GM19043 (cell line): Measurements from ENCODE around the gene OR6C70.
"Not testable (repeated sequence)": the region's sequence is repeated elsewhere in the genome, so short reads cannot be mapped to it uniquely, and the experiment has no call there.

Experiments used
- ATAC-seq: cut with Tn5 transposase; IDR thresholded peaks from one replicate; pipeline ENCODE4 v1.9.1; 2021; ENCODE audit warnings: low read depth; ENCODE audit not compliant: unreplicated experiment

The OR6C70 gene

DNA sequence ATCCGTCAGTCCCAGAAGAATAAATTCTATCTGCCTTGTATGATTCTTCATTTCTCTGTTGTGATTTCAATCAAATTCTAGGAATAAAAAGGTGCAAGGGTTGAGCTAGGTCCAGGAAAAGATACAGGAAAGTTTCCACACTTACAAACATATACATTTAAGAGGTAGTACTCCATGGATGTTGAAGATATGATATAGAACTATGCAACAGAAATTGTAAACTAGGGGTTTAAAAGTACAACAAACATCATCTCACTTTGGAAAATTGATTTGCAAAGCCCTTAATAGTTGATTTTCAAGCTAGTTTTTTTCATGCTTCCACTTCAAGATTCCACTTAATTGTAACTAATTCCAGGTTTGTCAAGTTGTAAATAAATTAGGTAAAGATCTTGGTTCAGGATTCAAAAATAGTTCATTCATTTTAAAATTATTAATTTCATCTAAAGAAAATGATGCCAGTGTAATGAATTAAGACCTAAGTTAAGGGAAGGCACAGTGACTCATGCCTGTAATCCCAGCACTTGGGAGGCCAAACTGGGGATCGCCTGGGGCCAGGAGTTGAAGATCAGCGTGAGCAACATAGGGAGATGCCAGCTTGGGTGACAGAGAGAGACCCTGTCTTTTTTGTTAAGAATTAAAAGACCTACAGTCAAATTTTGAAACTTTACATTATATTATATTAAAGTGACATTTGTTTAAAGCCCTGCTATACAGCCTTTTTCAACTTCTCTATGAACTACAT, at the start of gene OR6C70:
TSS of gene OR6C70 (minus strand) at position 51 of the 742 bp plus-strand sequence. CDS start at position 51, 0 bp downstream.
- ATAC-seq: no peak

- no peak for ATAC-seq
Measured at GRCh38 chr12:55516391-55516790, 46.5 kb upstream of the OR6C70 start.

DNA sequence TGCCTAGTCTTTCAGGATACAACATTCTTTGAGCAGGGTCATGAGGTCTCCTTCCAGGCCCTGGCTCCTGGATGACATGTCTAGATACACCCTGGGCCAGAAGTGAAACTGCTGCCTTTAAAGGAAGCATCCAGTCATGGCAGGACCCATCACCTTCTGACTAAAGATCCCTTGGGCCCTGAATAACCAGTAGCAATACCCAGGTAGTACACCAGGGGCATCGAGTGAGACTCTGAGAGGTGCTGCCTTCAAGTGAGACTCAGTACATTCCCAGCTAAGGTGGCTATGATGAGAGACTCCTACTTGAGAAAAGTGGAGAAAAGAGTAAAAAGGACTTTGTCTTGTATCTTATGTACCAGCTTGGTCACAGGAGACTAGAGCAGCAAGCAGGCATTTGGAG, 45.8 kb upstream of the OR6C70 start:
- ATAC-seq: no peak

- ATAC-seq: no peak
Measured at GRCh38 chr12:55501601-55502000, 31.7 kb upstream of the OR6C70 start.

DNA sequence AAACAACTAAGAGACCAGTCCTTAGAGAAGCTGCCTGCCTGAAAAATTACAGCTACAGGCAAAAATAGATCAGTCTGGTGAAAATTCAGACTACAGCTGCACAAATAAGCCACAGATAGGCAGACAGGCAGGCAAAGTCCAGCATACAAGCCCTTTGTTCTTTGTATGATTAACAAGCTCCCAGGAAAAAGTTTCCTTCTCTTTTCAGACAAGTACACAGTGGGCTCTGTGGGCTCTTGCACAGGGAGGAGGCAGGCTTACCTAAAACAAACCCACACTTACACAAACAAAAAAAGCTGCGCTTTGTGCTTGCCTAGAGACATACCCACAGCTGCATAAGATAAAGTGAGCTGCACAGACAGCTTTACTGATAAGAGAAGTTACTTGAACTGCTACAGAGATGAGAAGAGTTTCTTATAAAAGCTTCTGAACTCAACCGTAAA, 29.9 kb upstream of the OR6C70 start:
- ATAC-seq: no peak

GRCh38 chr12:55499231-55499630, 29.3 kb upstream of the OR6C70 start:
- ATAC-seq: no peak

GRCh38 chr12:55495490-55495889, 25.6 kb upstream of the OR6C70 start:
- ATAC-seq: no peak

DNA sequence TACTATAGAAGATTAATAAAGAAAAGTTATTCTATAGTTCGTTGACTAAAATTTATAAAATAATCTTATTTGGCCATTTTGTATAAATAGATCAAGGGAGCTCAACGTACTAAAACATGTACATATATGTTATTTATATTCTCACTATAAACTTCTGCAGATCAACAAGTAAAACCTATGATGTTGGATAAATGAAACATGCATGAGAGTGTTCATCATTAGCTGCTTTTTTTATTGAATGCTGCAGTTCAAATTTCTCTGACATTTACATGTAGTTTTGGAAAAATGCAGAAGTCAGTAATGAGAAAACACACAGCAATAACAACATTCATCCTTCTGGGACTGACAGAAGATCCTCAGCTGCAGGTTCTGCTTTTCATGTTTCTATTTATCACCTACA, 22.1 kb upstream of the OR6C70 start, which contains the start of gene OR6C68:
TSS of gene OR6C68 (plus strand) at position 301 of the 400 bp plus-strand sequence. CDS start at position 301, 0 bp downstream.
- ATAC-seq: no peak

- not testable (repeated sequence) for ATAC-seq
Measured at GRCh38 chr12:55484284-55484683, 14.3 kb upstream of the OR6C70 start.

GRCh38 chr12:55479136-55479535, 9.2 kb upstream of the OR6C70 start:
- not testable (repeated sequence) for ATAC-seq

- ATAC-seq: no peak
Measured at GRCh38 chr12:55472264-55472663, 2.3 kb upstream of the OR6C70 start.

DNA sequence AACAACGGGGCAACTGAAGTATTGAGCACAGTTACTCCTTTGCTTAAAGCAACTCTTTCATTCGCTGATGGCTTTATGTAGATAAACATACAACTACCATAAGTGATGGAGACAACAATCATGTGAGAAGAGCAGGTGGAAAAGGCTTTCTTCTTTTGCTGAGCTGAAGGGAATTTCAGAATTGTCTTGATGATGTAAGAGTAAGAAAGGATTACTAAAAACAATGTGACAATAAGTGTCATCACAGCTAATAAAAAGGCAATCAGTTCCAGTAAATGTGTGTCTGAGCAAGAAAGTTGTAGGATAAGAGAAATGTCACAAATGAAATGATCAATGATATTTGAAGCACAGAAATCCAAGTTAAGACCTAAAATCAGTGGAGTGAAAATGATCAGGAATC, 647 bp downstream of the OR6C70 start:
- ATAC-seq: no peak

- ATAC-seq: peak; percentile 87
Measured at GRCh38 chr12:55467836-55468235, 2.1 kb downstream of the OR6C70 start.

DNA sequence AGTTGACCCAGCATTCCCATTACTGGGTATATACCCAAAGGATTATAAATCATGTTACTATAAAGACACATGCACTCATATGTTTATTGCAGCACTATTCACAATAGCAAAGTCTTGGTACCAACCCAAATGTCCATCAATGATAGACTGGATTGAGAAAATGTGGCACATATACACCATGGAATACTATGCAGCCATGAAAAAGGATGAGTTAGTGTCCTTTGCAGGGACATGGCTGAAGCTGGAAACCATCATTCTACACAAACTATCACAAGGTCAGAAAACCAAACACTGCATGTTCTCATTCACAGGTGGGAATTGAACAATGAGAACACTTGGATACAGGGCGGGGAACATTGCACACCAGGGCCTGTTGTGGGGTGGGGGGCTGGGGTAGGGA, 5.0 kb downstream of the OR6C70 start:
- not testable (repeated sequence) for ATAC-seq

DNA sequence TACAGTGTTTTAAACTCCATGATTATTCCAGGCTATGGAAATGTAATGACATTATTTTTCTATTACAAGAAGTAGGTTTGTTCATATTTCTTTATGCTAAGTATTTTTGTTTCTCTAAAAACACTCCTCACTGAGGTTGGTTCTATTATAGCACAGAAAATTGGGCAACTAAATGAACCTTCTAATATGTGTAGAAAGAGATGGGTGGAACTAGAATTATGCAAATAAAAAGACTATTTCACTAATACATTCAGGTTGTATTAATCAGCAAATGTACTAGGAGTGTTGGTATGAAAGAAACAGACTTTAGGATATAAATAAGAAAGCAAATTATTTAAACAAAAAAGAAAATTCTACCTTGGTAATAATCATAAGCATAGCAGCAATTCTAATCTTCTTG, 21.1 kb downstream of the OR6C70 start:
- ATAC-seq: no peak

DNA sequence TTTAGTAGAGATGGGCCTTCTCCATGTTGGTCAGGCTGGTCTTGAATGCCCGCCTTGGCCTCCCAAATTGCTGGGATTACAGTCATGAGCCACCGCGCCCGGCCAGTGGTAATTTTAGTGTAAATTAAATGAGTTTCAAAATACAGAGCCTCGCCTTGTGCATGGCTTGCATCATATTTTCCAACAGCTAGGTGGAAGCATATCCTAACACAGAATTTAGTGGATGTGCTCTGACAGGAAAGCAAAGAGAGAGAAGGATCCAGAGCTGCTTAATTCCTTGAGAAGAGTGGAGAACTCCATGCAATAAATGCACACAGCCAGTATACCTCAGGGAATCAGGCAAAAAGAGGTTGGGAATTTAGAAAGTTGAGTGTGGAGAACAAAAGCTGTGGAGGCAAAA, 23.6 kb downstream of the OR6C70 start:
- no peak for ATAC-seq

- ATAC-seq: no peak
Measured at GRCh38 chr12:55445357-55445756, 24.6 kb downstream of the OR6C70 start.

GRCh38 chr12:55443776-55444175, 26.2 kb downstream of the OR6C70 start, which contains the start of gene OR6C2:
Gene OR6C2, plus strand, starts transcription at chr12:55444076. Its CDS starts 8,138 bp downstream, at chr12:55452214.
- no peak for ATAC-seq

DNA sequence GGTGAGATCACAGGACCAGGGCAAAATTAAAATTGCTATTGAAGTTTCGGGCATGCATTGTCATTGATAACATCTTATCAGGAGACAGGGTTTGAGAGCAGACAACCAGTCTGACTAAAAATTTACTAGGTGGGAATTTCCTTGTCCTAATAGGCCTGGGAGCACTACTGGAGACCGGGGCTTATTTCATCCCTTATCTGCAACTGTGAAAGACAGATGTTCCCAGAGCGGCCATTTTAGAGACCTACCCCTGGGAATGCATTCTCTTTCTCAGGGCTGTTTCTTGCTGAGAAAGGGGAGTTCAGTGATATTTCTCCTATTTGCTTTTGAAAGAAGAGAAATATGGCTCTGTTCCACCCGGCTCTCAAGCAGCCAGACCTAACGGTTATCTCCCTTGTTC, 28.7 kb downstream of the OR6C70 start:
- not testable (repeated sequence) for ATAC-seq

DNA sequence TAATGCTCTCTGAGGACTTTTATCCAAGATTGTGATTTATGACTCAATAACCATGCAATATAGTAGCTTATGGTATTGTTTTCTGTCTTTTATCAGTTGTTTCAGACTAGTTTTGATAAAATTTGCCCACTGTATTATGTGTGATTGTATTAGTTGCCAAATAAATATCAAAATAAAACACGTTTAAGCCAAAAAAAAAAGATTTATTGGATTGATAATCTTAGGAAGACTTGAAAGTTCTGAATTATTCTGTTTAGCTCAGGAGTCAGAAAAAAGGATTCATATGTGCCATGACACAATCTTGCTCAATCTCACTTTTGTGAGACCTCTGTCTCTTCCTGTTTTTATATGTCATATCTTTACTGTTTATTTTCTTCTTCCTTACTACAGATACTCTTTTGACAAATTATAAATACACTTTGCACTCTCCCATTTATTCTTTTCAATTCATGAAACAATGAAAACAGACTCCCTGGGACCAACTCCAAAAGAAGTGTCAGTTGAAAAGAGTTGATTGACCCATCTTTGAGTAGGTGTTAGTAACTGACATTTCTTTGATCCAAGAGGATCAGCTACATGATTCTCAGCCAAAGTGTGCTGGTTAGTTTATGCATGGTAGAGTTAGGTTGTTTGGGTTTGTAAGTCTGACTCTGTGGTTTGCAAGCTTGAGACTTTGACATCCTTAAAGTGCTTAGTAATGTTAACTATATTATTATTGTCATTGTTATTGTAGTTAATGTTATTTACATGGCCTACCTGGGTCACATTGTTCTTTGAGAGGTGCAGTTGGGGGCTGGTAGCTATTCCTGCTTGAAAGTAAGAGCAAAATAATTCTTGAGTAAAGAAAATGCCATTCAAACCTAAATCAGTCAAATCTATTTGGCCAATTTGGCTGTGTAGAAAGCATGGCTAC, 41.4 kb downstream of the OR6C70 start:
- ATAC-seq: no peak

- ATAC-seq: no peak
Measured at GRCh38 chr12:55425954-55426353, 44.0 kb downstream of the OR6C70 start, which contains the start of gene OR6C76. Gene OR6C76, plus strand, starts transcription at chr12:55426254. Its CDS starts 0 bp downstream, at chr12:55426254.
